ENCODE data around the gene C19orf73.

DNA sequence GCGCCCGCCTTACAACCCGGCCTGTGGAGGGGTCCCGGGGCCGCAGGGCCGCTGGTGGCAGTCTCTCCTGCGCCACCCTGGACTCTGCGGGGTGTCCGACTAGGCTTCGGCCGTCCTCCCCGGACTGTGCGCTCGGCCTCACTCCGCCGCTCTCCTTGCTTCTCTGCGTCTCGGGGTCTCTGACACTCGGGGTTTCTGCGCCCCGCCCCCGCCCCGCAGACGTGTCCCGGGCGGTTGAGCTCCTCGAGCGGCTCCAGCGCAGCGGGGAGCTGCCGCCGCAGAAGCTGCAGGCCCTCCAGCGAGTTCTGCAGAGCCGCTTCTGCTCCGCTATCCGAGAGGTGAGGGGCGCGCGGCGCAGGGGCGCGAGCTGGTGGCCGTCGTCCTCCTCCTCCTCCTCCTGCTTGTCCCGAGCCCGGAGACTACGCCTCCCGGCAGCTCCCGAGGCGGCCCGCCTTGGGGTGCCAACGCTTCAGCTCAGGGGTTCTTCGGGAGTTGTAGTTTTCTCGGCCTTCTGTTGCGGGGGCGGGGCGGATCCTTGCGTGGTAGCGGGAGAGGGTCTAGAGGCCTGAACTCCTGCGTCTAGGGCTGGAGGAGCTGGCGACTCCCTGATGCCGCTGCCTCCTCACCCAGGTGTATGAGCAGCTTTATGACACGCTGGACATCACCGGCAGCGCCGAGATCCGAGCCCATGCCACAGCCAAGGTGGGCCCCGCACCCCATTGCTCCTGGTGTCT is 4.1 kb downstream of the C19orf73 start:
- TF ChIP-seq, protein P1, sequence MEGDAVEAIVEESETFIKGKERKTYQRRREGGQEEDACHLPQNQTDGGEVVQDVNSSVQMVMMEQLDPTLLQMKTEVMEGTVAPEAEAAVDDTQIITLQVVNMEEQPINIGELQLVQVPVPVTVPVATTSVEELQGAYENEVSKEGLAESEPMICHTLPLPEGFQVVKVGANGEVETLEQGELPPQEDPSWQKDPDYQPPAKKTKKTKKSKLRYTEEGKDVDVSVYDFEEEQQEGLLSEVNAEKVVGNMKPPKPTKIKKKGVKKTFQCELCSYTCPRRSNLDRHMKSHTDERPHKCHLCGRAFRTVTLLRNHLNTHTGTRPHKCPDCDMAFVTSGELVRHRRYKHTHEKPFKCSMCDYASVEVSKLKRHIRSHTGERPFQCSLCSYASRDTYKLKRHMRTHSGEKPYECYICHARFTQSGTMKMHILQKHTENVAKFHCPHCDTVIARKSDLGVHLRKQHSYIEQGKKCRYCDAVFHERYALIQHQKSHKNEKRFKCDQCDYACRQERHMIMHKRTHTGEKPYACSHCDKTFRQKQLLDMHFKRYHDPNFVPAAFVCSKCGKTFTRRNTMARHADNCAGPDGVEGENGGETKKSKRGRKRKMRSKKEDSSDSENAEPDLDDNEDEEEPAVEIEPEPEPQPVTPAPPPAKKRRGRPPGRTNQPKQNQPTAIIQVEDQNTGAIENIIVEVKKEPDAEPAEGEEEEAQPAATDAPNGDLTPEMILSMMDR (IDR thresholded peaks at IDR 0.05), result no peak
- peak in 1 of 2 donors; percentile 13 for TF ChIP-seq POLR2A (IDR thresholded peaks at IDR 0.05)
